Activated CD4-positive, alpha-beta T cell treated with anti-CD3 and anti-CD28 coated beads, Interleukin-2, amount 50 U/mL, for 16 hours (primary cell): ENCODE results near the gene TOM1L2.
"Not testable (repeated sequence)": the region's sequence is repeated elsewhere in the genome, so short reads cannot be mapped to it uniquely, and the experiment has no call there.

Experiments
- DNase-seq: peaks from one replicate; pipeline ENCODE4 v3.0.0-alpha.2; 2020

TOM1L2 gene

GRCh38 chr17:17972126-17972951 is at the start of gene TOM1L2, which contains the start of gene DRC3:
Gene TOM1L2, minus strand, starts transcription at chr17:17972400. Its CDS starts 87 bp downstream, at chr17:17972313.
Gene DRC3, plus strand, starts transcription at chr17:17972862. Its CDS starts 4,737 bp downstream, at chr17:17977599.
- peak; percentile 100 for DNase-seq

- DNase-seq = no peak
These were observed 49.2 kb upstream of the TOM1L2 start for GRCh38 chr17:18021372-18021771.

- no peak for DNase-seq
These were observed 48.8 kb upstream of the TOM1L2 start for GRCh38 chr17:18020971-18021370.

- DNase-seq = no peak
These were observed 47.6 kb upstream of the TOM1L2 start for GRCh38 chr17:18019838-18020154.

GRCh38 chr17:18018411-18018921 is 46.3 kb upstream of the TOM1L2 start:
- no peak for DNase-seq

- no peak for DNase-seq
These were observed 45.8 kb upstream of the TOM1L2 start for GRCh38 chr17:18017958-18018357.

GRCh38 chr17:18016426-18016825 is 44.2 kb upstream of the TOM1L2 start:
- no peak for DNase-seq

GRCh38 chr17:18015593-18015992 is 43.4 kb upstream of the TOM1L2 start:
- DNase-seq = no peak

- no peak for DNase-seq
These were observed 41.8 kb upstream of the TOM1L2 start for GRCh38 chr17:18014006-18014405.

GRCh38 chr17:18011286-18011685 is 39.1 kb upstream of the TOM1L2 start:
- no peak for DNase-seq

- no peak for DNase-seq
These were observed 37.6 kb upstream of the TOM1L2 start for GRCh38 chr17:18009609-18010420.

GRCh38 chr17:18008496-18009268 is 36.5 kb upstream of the TOM1L2 start:
- no peak for DNase-seq

GRCh38 chr17:18006495-18007239 is 34.5 kb upstream of the TOM1L2 start:
- no peak for DNase-seq

- DNase-seq = no peak
These were observed 33.3 kb upstream of the TOM1L2 start for GRCh38 chr17:18005496-18005895.

GRCh38 chr17:18004884-18005305 is 32.7 kb upstream of the TOM1L2 start:
- DNase-seq = no peak

GRCh38 chr17:18004345-18004744 is 32.1 kb upstream of the TOM1L2 start:
- DNase-seq = no peak

GRCh38 chr17:18002171-18002570 is 30.0 kb upstream of the TOM1L2 start:
- DNase-seq = no peak

GRCh38 chr17:18000030-18000408 is 27.8 kb upstream of the TOM1L2 start:
- DNase-seq = no peak

- no peak for DNase-seq
These were observed 27.3 kb upstream of the TOM1L2 start for GRCh38 chr17:17999364-18000029.

GRCh38 chr17:17998934-17999333 is 26.7 kb upstream of the TOM1L2 start:
- no peak for DNase-seq

GRCh38 chr17:17995887-17996286 is 23.7 kb upstream of the TOM1L2 start:
- DNase-seq = not testable (repeated sequence)
